HG02884 (cell line): ENCODE measurements around the gene UVSSA.
"Not testable (repeated sequence)": the region's sequence is repeated elsewhere in the genome, so short reads cannot be mapped to it uniquely, and the experiment has no call there.

Experiments
- ATAC-seq: cut with Tn5 transposase; IDR thresholded peaks from one replicate; pipeline ENCODE4 v1.9.1; 2021; ENCODE audit warnings: mild to moderate bottlenecking, moderate library complexity; ENCODE audit not compliant: unreplicated experiment

UVSSA gene

GRCh38 chr4:1315836-1316536 lies 31.0 kb upstream of the UVSSA start:
- ATAC-seq = no peak

- no peak for ATAC-seq
These were observed 30.4 kb upstream of the UVSSA start for GRCh38 chr4:1316537-1317168.

- no peak for ATAC-seq
These were observed 29.6 kb upstream of the UVSSA start for GRCh38 chr4:1317177-1318045.

GRCh38 chr4:1318046-1318375 lies 29.0 kb upstream of the UVSSA start:
- no peak for ATAC-seq

- ATAC-seq = no peak
These were observed 28.4 kb upstream of the UVSSA start for GRCh38 chr4:1318488-1319213.

GRCh38 chr4:1321486-1321885 lies 25.5 kb upstream of the UVSSA start:
- ATAC-seq = no peak

GRCh38 chr4:1321946-1322650 lies 24.9 kb upstream of the UVSSA start:
- ATAC-seq = no peak

GRCh38 chr4:1323280-1323634 lies 23.8 kb upstream of the UVSSA start:
- no peak for ATAC-seq

GRCh38 chr4:1323635-1324442 lies 23.2 kb upstream of the UVSSA start:
- ATAC-seq = no peak

- ATAC-seq = not testable (repeated sequence)
These were observed 22.4 kb upstream of the UVSSA start for GRCh38 chr4:1324443-1325175.

GRCh38 chr4:1325176-1325480 lies 21.9 kb upstream of the UVSSA start:
- ATAC-seq = no peak

- ATAC-seq = no peak
These were observed 21.1 kb upstream of the UVSSA start for GRCh38 chr4:1325681-1326635.

GRCh38 chr4:1326751-1327525 lies 20.1 kb upstream of the UVSSA start:
- no peak for ATAC-seq

GRCh38 chr4:1327526-1328266 lies 19.3 kb upstream of the UVSSA start:
- ATAC-seq = no peak

GRCh38 chr4:1328267-1329155 lies 18.5 kb upstream of the UVSSA start:
- ATAC-seq = no peak
